HepG2 (cell line): ENCODE measurements around the gene RNF40. TPM values are rescaled to one million over a fixed set of nuclear protein-coding genes. Genes with fewer than 3 reads are reported as not detected.

Experiments
- ARHGAP35 ChIP-seq: sonication (generic); formaldehyde crosslinking; IDR thresholded peaks from 2 replicates; pipeline ENCODE4 v1.9.0; 2022; ENCODE audit warnings: mild to moderate bottlenecking, inconsistent platforms, moderate library complexity, missing genetic modification reagents, borderline replicate concordance
- EP300 ChIP-seq, 3 experiments: sonication (generic) in 1 of 3; formaldehyde crosslinking in 1 of 3; IDR thresholded peaks; 2 replicates each; pipeline versions ENCODE4 v1.5.1 to v1.6.1; 2011 to 2020; ENCODE audit warnings: low read depth in 2 of 3, low read length in 2 of 3, borderline replicate concordance in 1 of 3, improper control_type of control experiment in 1 of 3, mild to moderate bottlenecking in 1 of 3, missing genetic modification reagents in 1 of 3, moderate library complexity in 1 of 3
- FOXK1 ChIP-seq: sonication (generic); formaldehyde crosslinking; IDR thresholded peaks from 2 replicates; pipeline ENCODE4 v1.4.0; 2020; ENCODE audit warnings: low read depth, missing genetic modification reagents, borderline replicate concordance
- HDAC1 ChIP-seq: sonication (generic); formaldehyde crosslinking; IDR thresholded peaks from 2 replicates; pipeline ENCODE4 v1.5.1; 2020; ENCODE audit warnings: mild to moderate bottlenecking, missing genetic modification reagents
- HOXA3 ChIP-seq: sonication (generic); formaldehyde crosslinking; IDR thresholded peaks from 2 replicates; pipeline ENCODE4 v1.5.0; 2020; ENCODE audit warnings: missing genetic modification reagents
- HOXD1 ChIP-seq: sonication (generic); formaldehyde crosslinking; IDR thresholded peaks from 2 replicates; pipeline ENCODE4 v1.5.0; 2020; ENCODE audit warnings: missing genetic modification reagents
- MIXL1 ChIP-seq: IDR thresholded peaks from 2 replicates; pipeline ENCODE4 v1.6.1; 2016
- ZBTB3 ChIP-seq: sonication (generic); formaldehyde crosslinking; IDR thresholded peaks from 2 replicates; pipeline ENCODE4 v1.4.0; 2020; ENCODE audit warnings: low read depth, mild to moderate bottlenecking, moderate library complexity, missing genetic modification reagents, borderline replicate concordance
- ZBTB38 ChIP-seq: sonication (generic); formaldehyde crosslinking; IDR thresholded peaks from 2 replicates; pipeline ENCODE4 v1.5.1; 2020; ENCODE audit warnings: mild to moderate bottlenecking, missing genetic modification reagents
- ZNF138 ChIP-seq: sonication (generic); formaldehyde crosslinking; IDR thresholded peaks from 2 replicates; pipeline ENCODE4 v1.5.0; 2020; ENCODE audit warnings: mild to moderate bottlenecking, low read depth, missing genetic modification reagents
- ZNF792 ChIP-seq: IDR thresholded peaks from 2 replicates; pipeline ENCODE4 v1.6.1; 2016
- ZSCAN22 ChIP-seq: sonication (generic); formaldehyde crosslinking; IDR thresholded peaks from 2 replicates; pipeline ENCODE4 v1.4.0; 2020; ENCODE audit warnings: mild to moderate bottlenecking, missing genetic modification reagents
- polyA plus RNA-seq, 8 experiments: library from polyadenylated mRNA; depleted of rRNA in 3 of 8; stranded (reverse) in 7 of 8; unstranded in 1 of 8; fragments of >200 nt; fragmentation: Illumina TruSeq in 4 of 8; extraction: Trizol in 4 of 8; gene quantifications; 2 replicates each; pipeline versions ENCODE4 v1.2.1 to v1.2.3, GENCODE V29; 2011 to 2016; ENCODE audit warnings: low read depth in 4 of 8, missing spikeins in 1 of 8, mixed read lengths in 1 of 8; ENCODE audit not compliant: insufficient read depth in 1 of 8
- total RNA-seq, 5 experiments: library from RNA; depleted of rRNA; stranded (reverse); fragments of >200 nt; fragmentation: Illumina TruSeq; extraction: Trizol; gene quantifications; 2 replicates each; pipeline ENCODE4 v1.2.3, GENCODE V29; 2016; ENCODE audit warnings: low read depth in 1 of 5
- TF ChIP-seq, protein P1 (sequence below): fragments of 450-650 bp; IDR thresholded peaks from 2 replicates; pipeline ENCODE4 v1.6.1; 2017; ENCODE audit warnings: mild to moderate bottlenecking
- TF ChIP-seq, protein P2 (sequence below): sonication (generic); formaldehyde crosslinking; IDR thresholded peaks from 2 replicates; pipeline ENCODE4 v1.4.0; 2020; ENCODE audit warnings: missing genetic modification reagents, borderline replicate concordance
- TF ChIP-seq, protein P3 (sequence below): IDR thresholded peaks from 2 replicates; pipeline ENCODE4 v1.6.1; 2016; ENCODE audit warnings: low read depth, control low read depth
- TF ChIP-seq, protein P4 (sequence below): sonication (generic); formaldehyde crosslinking; IDR thresholded peaks from 2 replicates; pipeline ENCODE4 v1.5.1; 2020; ENCODE audit warnings: missing genetic modification reagents, mild to moderate bottlenecking, borderline replicate concordance
- TF ChIP-seq, protein P5 (sequence below): sonication (generic); formaldehyde crosslinking; IDR thresholded peaks from 2 replicates; pipeline ENCODE4 v1.5.1; 2020; ENCODE audit warnings: mild to moderate bottlenecking, missing genetic modification reagents, borderline replicate concordance

The RNF40 gene
- total and polyA plus RNA-seq, 2 of the 13 experiments (the other 11 are each of a cell fraction or from before 2014, with no cell fraction given) = 84.0 to 85.6 TPM

DNA sequence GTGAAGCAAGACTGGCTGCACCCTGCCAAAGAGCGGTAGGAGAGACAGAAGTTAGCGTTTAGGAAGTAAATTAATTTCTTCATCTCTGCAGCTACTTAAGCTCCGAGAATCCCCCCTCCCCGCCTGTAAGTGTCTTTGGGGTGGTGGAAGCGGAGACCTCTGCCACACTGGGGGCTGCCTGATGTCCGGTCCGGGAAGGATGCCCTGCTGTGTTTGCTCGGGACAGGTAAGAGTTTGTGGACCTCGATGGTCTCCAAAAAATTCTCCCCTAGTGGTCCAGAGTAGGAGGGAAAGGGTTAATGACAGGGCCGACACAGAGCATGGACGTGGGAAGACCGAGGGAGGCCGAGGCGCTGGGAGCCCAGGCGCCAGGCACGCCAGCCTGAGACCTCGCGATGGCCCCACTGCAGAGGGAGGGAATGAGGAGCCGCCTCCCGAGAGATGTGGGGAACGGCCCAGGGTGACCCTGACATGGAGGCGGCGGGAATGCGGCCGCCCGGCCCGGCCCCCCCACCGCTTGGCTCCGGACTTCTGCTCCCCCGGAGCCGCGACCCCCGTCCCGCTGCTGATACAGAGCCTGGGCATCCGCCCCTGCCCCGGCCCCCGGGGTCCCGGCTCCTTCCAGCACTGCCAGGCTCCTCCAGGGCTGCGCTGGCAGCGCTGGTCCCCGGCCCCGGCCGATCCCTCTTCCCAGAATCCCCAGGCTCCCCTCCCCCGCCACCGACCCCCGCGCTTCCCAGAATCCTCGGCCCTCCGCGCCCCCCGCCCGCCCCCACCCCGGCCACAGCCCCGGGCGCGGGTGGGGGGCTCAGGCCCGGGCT, 24.2 kb downstream of the RNF40 start (continued):
- TF ChIP-seq, protein P1, sequence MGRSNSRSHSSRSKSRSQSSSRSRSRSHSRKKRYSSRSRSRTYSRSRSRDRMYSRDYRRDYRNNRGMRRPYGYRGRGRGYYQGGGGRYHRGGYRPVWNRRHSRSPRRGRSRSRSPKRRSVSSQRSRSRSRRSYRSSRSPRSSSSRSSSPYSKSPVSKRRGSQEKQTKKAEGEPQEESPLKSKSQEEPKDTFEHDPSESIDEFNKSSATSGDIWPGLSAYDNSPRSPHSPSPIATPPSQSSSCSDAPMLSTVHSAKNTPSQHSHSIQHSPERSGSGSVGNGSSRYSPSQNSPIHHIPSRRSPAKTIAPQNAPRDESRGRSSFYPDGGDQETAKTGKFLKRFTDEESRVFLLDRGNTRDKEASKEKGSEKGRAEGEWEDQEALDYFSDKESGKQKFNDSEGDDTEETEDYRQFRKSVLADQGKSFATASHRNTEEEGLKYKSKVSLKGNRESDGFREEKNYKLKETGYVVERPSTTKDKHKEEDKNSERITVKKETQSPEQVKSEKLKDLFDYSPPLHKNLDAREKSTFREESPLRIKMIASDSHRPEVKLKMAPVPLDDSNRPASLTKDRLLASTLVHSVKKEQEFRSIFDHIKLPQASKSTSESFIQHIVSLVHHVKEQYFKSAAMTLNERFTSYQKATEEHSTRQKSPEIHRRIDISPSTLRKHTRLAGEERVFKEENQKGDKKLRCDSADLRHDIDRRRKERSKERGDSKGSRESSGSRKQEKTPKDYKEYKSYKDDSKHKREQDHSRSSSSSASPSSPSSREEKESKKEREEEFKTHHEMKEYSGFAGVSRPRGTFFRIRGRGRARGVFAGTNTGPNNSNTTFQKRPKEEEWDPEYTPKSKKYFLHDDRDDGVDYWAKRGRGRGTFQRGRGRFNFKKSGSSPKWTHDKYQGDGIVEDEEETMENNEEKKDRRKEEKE = no peak
- TF ChIP-seq, protein P2, sequence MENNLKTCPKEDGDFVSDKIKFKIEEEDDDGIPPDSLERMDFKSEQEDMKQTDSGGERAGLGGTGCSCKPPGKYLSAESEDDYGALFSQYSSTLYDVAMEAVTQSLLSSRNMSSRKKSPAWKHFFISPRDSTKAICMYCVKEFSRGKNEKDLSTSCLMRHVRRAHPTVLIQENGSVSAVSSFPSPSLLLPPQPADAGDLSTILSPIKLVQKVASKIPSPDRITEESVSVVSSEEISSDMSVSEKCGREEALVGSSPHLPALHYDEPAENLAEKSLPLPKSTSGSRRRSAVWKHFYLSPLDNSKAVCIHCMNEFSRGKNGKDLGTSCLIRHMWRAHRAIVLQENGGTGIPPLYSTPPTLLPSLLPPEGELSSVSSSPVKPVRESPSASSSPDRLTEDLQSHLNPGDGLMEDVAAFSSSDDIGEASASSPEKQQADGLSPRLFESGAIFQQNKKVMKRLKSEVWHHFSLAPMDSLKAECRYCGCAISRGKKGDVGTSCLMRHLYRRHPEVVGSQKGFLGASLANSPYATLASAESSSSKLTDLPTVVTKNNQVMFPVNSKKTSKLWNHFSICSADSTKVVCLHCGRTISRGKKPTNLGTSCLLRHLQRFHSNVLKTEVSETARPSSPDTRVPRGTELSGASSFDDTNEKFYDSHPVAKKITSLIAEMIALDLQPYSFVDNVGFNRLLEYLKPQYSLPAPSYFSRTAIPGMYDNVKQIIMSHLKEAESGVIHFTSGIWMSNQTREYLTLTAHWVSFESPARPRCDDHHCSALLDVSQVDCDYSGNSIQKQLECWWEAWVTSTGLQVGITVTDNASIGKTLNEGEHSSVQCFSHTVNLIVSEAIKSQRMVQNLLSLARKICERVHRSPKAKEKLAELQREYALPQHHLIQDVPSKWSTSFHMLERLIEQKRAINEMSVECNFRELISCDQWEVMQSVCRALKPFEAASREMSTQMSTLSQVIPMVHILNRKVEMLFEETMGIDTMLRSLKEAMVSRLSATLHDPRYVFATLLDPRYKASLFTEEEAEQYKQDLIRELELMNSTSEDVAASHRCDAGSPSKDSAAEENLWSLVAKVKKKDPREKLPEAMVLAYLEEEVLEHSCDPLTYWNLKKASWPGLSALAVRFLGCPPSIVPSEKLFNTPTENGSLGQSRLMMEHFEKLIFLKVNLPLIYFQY = no peak
- TF ChIP-seq, protein P3, sequence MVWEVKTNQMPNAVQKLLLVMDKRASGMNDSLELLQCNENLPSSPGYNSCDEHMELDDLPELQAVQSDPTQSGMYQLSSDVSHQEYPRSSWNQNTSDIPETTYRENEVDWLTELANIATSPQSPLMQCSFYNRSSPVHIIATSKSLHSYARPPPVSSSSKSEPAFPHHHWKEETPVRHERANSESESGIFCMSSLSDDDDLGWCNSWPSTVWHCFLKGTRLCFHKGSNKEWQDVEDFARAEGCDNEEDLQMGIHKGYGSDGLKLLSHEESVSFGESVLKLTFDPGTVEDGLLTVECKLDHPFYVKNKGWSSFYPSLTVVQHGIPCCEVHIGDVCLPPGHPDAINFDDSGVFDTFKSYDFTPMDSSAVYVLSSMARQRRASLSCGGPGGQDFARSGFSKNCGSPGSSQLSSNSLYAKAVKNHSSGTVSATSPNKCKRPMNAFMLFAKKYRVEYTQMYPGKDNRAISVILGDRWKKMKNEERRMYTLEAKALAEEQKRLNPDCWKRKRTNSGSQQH (CRISPR knock-in tag) = no peak
- TF ChIP-seq FOXK1 (CRISPR knock-in tag) (no peak), ZNF792 (0 out of 2 replicates have a peak, but pooled peaks have one; percentile 27), ZNF138 (no peak), HOXD1 (no peak), ARHGAP35 (CRISPR knock-in tag) (no peak), EP300 (IDR thresholded peaks at IDR 0.05; ENCODE audit: low read depth in 2 of 2, low read length in 2 of 2) (no peak), EP300 (CRISPR knock-in tag; IDR thresholded peaks at IDR 0.05; ENCODE audit: borderline replicate concordance) (no peak; the same call in 1 of the 2 replicates), ZBTB3 (CRISPR knock-in tag) (no peak), HOXA3 (CRISPR knock-in tag) (0 out of 2 replicates have a peak, but pooled peaks have one; percentile 24), ZSCAN22 (CRISPR knock-in tag) (no peak), ZBTB38 (no peak), HDAC1 (no peak), MIXL1 (CRISPR knock-in tag) (no peak)
- TF ChIP-seq, protein P4, sequence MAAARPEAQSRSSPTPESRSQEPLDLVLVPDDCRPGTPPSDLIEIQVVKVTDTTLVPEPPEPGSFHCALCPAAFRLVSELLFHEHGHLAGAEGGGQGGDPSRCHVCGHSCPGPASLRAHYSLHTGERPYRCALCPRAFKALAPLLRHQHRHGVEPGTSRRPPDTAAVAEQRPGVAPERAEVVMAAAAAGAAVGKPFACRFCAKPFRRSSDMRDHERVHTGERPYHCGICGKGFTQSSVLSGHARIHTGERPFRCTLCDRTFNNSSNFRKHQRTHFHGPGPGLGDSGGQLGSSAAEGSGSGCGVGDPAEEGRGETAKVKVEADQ (CRISPR knock-in tag) = no peak
- TF ChIP-seq, protein P5, sequence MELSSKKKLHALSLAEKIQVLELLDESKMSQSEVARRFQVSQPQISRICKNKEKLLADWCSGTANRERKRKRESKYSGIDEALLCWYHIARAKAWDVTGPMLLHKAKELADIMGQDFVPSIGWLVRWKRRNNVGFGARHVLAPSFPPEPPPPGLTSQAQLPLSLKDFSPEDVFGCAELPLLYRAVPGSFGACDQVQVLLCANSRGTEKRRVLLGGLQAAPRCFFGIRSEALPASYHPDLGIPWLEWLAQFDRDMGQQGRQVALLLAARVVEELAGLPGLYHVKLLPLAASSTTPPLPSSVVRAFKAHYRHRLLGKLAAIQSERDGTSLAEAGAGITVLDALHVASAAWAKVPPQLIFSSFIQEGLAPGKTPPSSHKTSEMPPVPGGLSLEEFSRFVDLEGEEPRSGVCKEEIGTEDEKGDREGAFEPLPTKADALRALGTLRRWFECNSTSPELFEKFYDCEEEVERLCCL (CRISPR knock-in tag) = 0 out of 2 replicates have a peak, but pooled peaks have one; percentile 11
